GM12865 (cell line): ENCODE data around the gene CTTNBP2.

Experiments used
- DNase-seq: peaks from one replicate; pipeline ENCODE4 v3.0.0; 2010; ENCODE audit warnings: low read depth
- H3K4me3 ChIP-seq: 2 replicates; pipeline ENCODE4 v1.5.1; 2011; ENCODE audit warnings: mild to moderate bottlenecking, low read depth, low read length, control low read depth
- CTCF ChIP-seq: IDR thresholded peaks from 2 replicates; pipeline ENCODE4 v1.5.1; 2011; ENCODE audit warnings: low read length, control low read depth, low read depth, inconsistent platforms; ENCODE audit not compliant: insufficient read depth; ENCODE audit errors: missing control alignments

CTTNBP2 gene

DNA sequence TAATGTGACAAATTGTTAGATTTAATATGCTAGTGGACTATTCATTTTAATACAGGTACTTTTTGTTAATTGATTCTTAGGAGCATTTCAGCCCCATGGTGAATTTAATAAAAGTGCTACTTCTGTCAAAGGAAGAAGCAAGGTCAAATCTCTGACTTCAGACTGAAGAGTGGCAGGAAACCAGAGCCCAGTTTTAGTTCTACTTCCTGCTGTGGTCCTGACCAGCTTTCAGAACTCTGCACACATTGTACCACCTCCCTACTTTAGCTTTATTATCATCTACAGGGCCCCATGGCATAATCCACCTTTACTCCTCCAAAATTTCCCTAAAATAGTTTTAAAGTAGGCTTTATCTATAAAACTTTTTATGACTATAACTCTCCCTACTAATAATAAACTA lies 33.7 kb downstream of the CTTNBP2 start:
- no peak overlapping the region for H3K4me3 ChIP-seq
- no peak for TF ChIP-seq CTCF
- DNase-seq = peak; percentile 51

GRCh38 chr7:117837841-117838240 lies 35.4 kb downstream of the CTTNBP2 start:
- H3K4me3 ChIP-seq = no peak overlapping the region
- peak; percentile 58 for DNase-seq
- TF ChIP-seq CTCF = no peak

- no peak overlapping the region for H3K4me3 ChIP-seq
- TF ChIP-seq CTCF = no peak
- DNase-seq = no peak
Observed at GRCh38 chr7:117835016-117835664, 38.1 kb downstream of the CTTNBP2 start.

DNA sequence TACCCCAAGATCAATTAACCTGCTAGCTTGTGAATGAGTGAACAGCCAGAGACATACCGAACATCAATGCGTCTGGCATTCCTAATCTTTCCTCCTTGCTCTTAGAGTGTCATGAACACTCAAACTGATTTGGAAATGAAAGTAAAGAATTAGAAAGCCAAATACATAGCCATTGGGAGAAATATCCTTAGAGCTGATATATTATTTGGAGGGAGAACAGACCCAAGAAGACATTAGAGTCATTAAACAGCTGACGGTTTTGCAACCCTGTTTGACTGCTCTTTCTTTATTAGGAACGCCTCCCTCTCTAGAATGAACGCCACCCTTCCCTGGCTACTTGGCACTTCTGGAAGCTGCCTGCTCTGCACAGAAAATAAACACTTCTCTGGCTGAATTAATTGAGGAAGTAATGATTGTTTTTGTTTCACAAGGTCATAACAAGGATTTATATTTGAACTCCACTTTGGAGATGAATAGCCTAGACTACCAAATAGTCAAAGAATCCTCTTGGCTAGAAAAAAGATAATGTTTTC lies 42.8 kb downstream of the CTTNBP2 start:
- H3K4me3 ChIP-seq = no peak overlapping the region
- TF ChIP-seq CTCF = no peak
- no peak for DNase-seq

GRCh38 chr7:117829450-117830117 lies 43.7 kb downstream of the CTTNBP2 start:
- no peak overlapping the region for H3K4me3 ChIP-seq
- no peak for TF ChIP-seq CTCF
- no peak for DNase-seq

DNA sequence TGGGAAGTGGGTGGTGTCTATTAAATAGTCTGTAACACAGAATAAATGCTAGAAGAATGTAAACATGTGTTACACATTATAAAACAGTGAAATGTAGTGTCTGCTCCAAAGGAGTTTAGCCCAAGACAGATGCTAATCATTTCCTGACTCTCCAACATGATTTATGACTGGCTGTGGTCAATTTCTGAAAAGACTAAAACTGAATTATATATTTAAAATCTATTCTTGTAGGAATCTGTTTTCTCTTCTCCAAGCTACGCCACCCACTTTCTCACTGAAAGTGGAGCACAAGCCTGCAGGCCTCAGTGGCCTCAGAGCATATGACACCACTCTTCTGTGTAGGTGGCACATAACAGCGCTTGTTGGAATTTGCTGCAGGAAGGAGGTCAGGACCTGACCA lies 44.4 kb downstream of the CTTNBP2 start:
- TF ChIP-seq CTCF = no peak
- DNase-seq = no peak
- no peak overlapping the region for H3K4me3 ChIP-seq
